OCI-LY1 (cell line): Measurements from ENCODE around the gene CACNB2.

Source experiments
- CTCF ChIP-seq: fragments of 200-600 bp; sonication (generic), shearing (Covaris generic); IDR thresholded peaks from 2 replicates; pipeline ENCODE4 v1.5.1; 2017; ENCODE audit warnings: mild to moderate bottlenecking, antibody characterized with exemption, low read length, moderate library complexity, mixed read lengths
- EZH2 ChIP-seq: fragments of 200-600 bp; sonication (generic), shearing (Covaris generic); IDR thresholded peaks from 2 replicates; pipeline ENCODE4 v1.8.0; 2017; ENCODE audit warnings: borderline replicate concordance, mixed run types, mild to moderate bottlenecking, antibody characterized with exemption, low read length, moderate library complexity, mixed read lengths

- no peak for TF ChIP-seq CTCF
- TF ChIP-seq EZH2 = no peak
These were observed 257.7 kb downstream of the CACNB2 start for GRCh38 chr10:18397906-18398305.
